Activated naive CD8-positive, alpha-beta T cell (primary cell): ENCODE results near the gene MSH3.
A peak's percentile ranks its signal among the peaks of the same experiment; 100 is the strongest.
"Not testable (repeated sequence)": the region's sequence is repeated elsewhere in the genome, so short reads cannot be mapped to it uniquely, and the experiment has no call there.

Experiments used
- H3K27ac Mint-ChIP-seq: one replicate; pipeline ENCODE4 v1.8.0; 2021; ENCODE audit warnings: mixed read lengths
- H3K27me3 Mint-ChIP-seq: one replicate; pipeline ENCODE4 v1.8.0; 2021; ENCODE audit warnings: mixed read lengths
- H3K36me3 Mint-ChIP-seq: one replicate; pipeline ENCODE4 v1.8.0; 2021; ENCODE audit warnings: mixed read lengths
- H3K4me1 Mint-ChIP-seq: one replicate; pipeline ENCODE4 v1.8.0; 2021; ENCODE audit warnings: low read depth, mixed read lengths
- H3K4me3 Mint-ChIP-seq: one replicate; pipeline ENCODE4 v1.8.0; 2021; ENCODE audit warnings: mild to moderate bottlenecking, mixed read lengths
- H3K9me3 Mint-ChIP-seq: one replicate; pipeline ENCODE4 v1.8.0; 2021; ENCODE audit warnings: low read depth, mixed read lengths

Gene MSH3

GRCh38 chr5:80870442-80870841 lies 216.0 kb downstream of the MSH3 start:
- Mint-ChIP-seq H3K4me1 (peaks cover 2% of the 10 kb centered on the region), H3K4me3 (no peak overlapping the region), H3K9me3 (no peaks in the 10 kb centered on the region), H3K27me3 (no peaks in the 10 kb centered on the region), H3K36me3 (peaks cover 29% of the 10 kb centered on the region), H3K27ac (no peak overlapping the region)

DNA sequence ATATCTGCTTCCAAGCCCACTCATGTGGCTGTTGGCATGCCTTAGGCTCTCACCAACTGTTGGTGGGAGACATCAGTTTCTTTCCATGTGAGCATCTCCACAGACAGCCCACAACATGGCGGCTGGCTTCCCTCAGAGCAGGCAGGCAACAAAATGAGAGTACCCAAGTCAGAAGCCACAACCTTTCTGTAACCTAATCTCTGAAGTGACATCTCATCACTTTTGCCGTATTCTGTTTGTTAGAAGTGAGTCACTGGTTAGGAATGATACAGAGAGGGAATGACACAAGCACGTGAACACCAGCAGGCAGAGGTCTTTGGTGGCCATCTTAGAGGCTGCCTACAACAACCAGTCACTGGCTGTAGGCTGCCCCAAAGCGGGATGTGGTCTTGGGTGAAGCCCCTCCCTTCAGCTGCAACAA lies 217.1 kb downstream of the MSH3 start:
- no peaks in the 10 kb centered on the region for H3K27me3 Mint-ChIP-seq
- no peak overlapping the region for H3K4me3 Mint-ChIP-seq
- peaks cover 27% of the 10 kb centered on the region for H3K36me3 Mint-ChIP-seq
- H3K9me3 Mint-ChIP-seq, result no peaks in the 10 kb centered on the region
- peak overlapping the region; percentile 3 for H3K27ac Mint-ChIP-seq
- no peaks in the 10 kb centered on the region for H3K4me1 Mint-ChIP-seq

- Mint-ChIP-seq H3K27me3 (no peaks in the 10 kb centered on the region), H3K4me1 (no peaks in the 10 kb centered on the region), H3K9me3 (no peaks in the 10 kb centered on the region), H3K4me3 (no peak overlapping the region), H3K36me3 (peaks cover 24% of the 10 kb centered on the region), H3K27ac (no peak overlapping the region)
Observed at GRCh38 chr5:80874162-80874561, 219.7 kb downstream of the MSH3 start.

DNA sequence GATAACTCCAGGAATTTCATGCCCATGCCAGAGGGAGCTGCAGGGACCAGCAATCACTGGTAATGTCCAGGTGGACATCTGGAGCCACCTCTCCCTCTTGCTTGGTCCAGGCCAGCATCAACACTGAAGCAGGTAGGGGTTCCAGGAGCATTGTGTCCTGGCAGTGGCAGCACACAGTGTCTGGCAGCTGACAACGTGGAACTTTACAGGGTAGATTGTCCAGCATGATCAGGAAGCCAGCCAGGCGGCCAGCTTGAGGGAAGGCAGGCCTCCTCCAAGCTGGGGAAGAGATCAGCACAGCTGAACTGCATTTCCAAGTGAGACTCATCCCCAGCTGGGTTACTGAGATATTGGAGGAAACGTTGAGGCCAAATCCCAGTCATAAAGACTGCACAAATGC lies 223.1 kb downstream of the MSH3 start:
- H3K4me1 Mint-ChIP-seq, result no peaks in the 10 kb centered on the region
- peaks cover 32% of the 10 kb centered on the region for H3K36me3 Mint-ChIP-seq
- no peaks in the 10 kb centered on the region for H3K9me3 Mint-ChIP-seq
- no peak overlapping the region for H3K27ac Mint-ChIP-seq
- H3K4me3 Mint-ChIP-seq, result no peak overlapping the region
- no peaks in the 10 kb centered on the region for H3K27me3 Mint-ChIP-seq

DNA sequence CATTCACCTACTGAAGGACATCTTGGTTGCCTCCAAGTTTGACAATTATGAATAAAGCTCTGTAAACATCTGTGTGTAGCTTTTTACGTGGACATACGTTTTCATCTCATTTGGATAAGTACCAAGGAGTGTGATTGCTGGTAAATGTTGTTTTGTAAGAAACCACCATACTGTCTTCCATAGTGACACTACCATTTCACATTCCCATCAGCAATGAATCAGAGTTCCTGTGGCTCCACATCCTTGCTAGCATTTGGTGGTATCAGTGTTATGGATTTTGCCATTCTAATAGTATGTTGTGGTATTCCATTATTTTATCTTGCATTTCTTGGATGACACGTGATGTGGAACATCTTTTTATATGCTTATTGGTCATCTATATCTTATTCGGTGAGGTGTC lies 227.3 kb downstream of the MSH3 start:
- Mint-ChIP-seq H3K4me3 (no peak overlapping the region), H3K27ac (no peak overlapping the region), H3K9me3 (no peaks in the 10 kb centered on the region), H3K27me3 (no peaks in the 10 kb centered on the region), H3K4me1 (peaks cover 13% of the 10 kb centered on the region), H3K36me3 (peaks cover 25% of the 10 kb centered on the region)

DNA sequence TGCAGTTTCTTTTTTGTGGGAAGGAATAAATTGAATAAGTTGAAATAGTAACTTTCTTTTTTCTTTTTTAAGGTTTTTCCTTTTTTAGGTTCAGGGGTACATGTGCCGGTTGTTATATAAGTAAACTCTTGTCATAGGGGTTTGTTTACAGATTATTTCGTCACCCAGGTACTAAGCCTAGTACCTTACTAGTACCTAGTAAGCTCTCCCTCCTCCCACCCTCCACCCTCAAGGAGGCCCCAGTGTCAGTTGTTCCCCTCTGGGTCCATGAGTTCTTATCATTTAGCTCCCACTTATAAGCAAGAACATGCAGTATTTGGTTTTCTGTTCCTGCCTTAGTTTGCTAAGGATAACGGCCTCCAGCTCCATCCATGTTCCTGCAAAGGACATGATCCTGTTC lies 228.9 kb downstream of the MSH3 start:
- not testable (repeated sequence) for H3K9me3 Mint-ChIP-seq, H3K27ac Mint-ChIP-seq, H3K27me3 Mint-ChIP-seq, H3K4me3 Mint-ChIP-seq
- peaks cover 13% of the 10 kb centered on the region for H3K4me1 Mint-ChIP-seq
- peaks cover 18% of the 10 kb centered on the region for H3K36me3 Mint-ChIP-seq

DNA sequence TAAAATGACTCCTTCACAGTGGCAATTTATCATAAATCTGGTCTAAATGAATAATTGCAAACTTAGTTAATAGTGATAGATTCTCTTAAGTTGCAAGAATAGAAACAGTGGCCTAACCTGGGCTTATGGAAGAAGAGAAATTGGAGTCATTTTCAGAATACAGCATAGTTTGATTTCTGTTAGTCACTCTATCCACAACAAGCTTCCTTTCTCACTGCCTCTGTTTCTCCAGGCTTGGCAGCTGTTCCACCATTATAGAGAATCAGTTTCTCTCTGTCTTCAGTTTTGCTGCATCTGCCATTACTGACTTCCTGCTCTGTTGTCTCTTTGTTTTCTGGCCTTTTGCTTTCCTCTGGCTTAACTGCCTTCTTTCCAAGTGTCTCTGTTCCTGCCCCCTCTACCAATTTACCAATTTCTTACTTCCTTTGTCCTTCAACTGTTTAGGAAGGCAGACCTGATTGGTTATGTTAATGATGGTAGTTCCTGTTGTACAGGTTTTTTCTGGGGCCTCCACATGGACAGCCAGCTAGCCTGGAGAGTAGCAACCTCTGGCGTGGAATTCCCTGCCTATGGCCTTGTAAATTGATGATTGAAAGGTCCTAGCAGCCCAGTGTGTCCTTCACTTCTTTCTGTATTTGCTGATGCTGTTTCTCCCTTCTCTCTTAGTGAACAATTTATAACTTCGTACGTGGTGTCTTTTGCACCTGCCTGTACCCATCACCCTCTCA lies 229.8 kb downstream of the MSH3 start:
- H3K9me3 Mint-ChIP-seq, result no peaks in the 10 kb centered on the region

DNA sequence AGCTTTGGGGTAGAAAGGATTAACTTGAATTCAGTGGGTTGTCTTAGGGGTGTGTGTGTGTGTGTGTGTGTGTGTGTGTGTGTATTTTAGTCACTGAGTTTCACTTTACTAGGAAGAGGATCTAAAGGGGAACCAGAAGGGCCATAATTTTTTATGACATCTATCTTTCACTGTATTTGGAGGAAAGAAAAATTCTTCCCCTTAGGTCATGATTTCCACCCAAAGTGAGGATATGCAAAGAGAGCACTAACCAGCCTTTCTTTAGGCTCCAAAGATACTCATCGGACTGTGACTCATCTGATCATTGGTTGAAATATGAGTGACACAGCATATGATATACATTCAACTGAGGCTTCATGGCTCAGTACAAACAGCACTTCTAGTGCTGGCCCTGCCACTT lies 230.5 kb downstream of the MSH3 start:
- Mint-ChIP-seq H3K27ac (peak overlapping the region; percentile 85), H3K9me3 (no peaks in the 10 kb centered on the region), H3K27me3 (no peaks in the 10 kb centered on the region), H3K4me3 (no peak overlapping the region), H3K36me3 (peaks cover 15% of the 10 kb centered on the region), H3K4me1 (peaks cover 13% of the 10 kb centered on the region)

More for the DNA sequence above, 229.8 kb downstream of the MSH3 start:
- H3K27me3 Mint-ChIP-seq, result no peaks in the 10 kb centered on the region
- peaks cover 15% of the 10 kb centered on the region for H3K36me3 Mint-ChIP-seq
- peaks cover 13% of the 10 kb centered on the region for H3K4me1 Mint-ChIP-seq
- H3K4me3 Mint-ChIP-seq, result no peak overlapping the region
- peak overlapping the region; percentile 85 for H3K27ac Mint-ChIP-seq

- H3K4me1 Mint-ChIP-seq, result peaks cover 13% of the 10 kb centered on the region
- H3K36me3 Mint-ChIP-seq, result peaks cover 14% of the 10 kb centered on the region
- no peaks in the 10 kb centered on the region for H3K27me3 Mint-ChIP-seq
- H3K27ac Mint-ChIP-seq, result peak overlapping the region; percentile 37
- H3K9me3 Mint-ChIP-seq, result no peaks in the 10 kb centered on the region
- no peak overlapping the region for H3K4me3 Mint-ChIP-seq
Observed at GRCh38 chr5:80885396-80886000, 231.0 kb downstream of the MSH3 start.

- H3K4me3 Mint-ChIP-seq, result no peak overlapping the region
- no peak overlapping the region for H3K27ac Mint-ChIP-seq
- H3K4me1 Mint-ChIP-seq, result no peaks in the 10 kb centered on the region
- H3K36me3 Mint-ChIP-seq, result peaks cover 12% of the 10 kb centered on the region
- no peaks in the 10 kb centered on the region for H3K9me3 Mint-ChIP-seq
- H3K27me3 Mint-ChIP-seq, result no peaks in the 10 kb centered on the region
Observed at GRCh38 chr5:80894083-80894482, 239.6 kb downstream of the MSH3 start.

DNA sequence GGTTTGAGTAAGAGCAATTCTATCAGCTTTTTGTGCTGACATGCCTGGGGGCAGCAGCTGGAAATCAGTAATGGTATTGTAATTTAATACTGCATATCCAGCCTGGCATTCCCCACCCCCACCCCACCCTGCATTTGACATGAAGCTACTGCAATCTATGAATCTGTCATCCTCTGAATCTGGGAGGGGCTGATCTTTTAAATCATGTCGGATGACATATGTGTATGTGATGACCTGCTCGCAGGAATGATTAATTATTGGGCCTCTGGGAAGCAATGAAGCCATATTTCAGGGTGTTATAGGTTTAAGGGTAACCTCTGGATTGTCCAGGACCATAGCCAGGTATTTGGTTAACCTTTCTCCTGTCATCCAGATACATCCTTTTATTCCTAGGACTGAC lies 241.1 kb downstream of the MSH3 start:
- peaks cover 17% of the 10 kb centered on the region for H3K36me3 Mint-ChIP-seq
- H3K4me3 Mint-ChIP-seq, result no peak overlapping the region
- no peaks in the 10 kb centered on the region for H3K27me3 Mint-ChIP-seq
- H3K4me1 Mint-ChIP-seq, result no peaks in the 10 kb centered on the region
- no peaks in the 10 kb centered on the region for H3K9me3 Mint-ChIP-seq
- no peak overlapping the region for H3K27ac Mint-ChIP-seq

GRCh38 chr5:80902624-80903023 lies 248.2 kb downstream of the MSH3 start:
- peaks cover 27% of the 10 kb centered on the region for H3K36me3 Mint-ChIP-seq
- not testable (repeated sequence) for H3K4me3 Mint-ChIP-seq, H3K27ac Mint-ChIP-seq, H3K27me3 Mint-ChIP-seq, H3K4me1 Mint-ChIP-seq
- peaks cover 13% of the 10 kb centered on the region for H3K9me3 Mint-ChIP-seq

GRCh38 chr5:80904533-80905187 lies 250.2 kb downstream of the MSH3 start:
- Mint-ChIP-seq H3K4me3 (no peak overlapping the region), H3K4me1 (no peaks in the 10 kb centered on the region), H3K9me3 (peaks cover 13% of the 10 kb centered on the region), H3K27me3 (no peaks in the 10 kb centered on the region), H3K27ac (no peak overlapping the region), H3K36me3 (peaks cover 25% of the 10 kb centered on the region)

DNA sequence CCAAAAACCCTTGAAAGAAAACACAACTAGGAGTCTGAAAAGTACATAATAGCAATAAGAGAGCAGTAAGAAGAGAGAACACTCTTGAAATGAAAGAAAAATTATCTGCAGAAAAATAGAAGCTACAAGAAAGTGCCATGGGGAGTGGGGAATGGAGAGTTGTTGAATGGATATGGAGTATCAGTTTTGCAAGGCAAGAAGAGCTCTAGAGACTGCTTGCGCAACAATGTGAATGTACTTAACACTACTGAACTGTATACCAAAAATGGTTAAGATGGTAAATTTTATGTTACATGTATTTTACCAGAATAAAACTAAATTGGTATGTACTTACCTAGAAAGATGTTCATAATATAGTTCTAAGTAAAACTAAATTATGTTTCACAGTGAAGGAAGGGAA lies 251.0 kb downstream of the MSH3 start:
- H3K36me3 Mint-ChIP-seq, result peaks cover 22% of the 10 kb centered on the region
- peaks cover 13% of the 10 kb centered on the region for H3K9me3 Mint-ChIP-seq
- H3K27ac Mint-ChIP-seq, result no peak overlapping the region
- H3K4me1 Mint-ChIP-seq, result no peaks in the 10 kb centered on the region
- H3K27me3 Mint-ChIP-seq, result no peaks in the 10 kb centered on the region
- H3K4me3 Mint-ChIP-seq, result no peak overlapping the region

DNA sequence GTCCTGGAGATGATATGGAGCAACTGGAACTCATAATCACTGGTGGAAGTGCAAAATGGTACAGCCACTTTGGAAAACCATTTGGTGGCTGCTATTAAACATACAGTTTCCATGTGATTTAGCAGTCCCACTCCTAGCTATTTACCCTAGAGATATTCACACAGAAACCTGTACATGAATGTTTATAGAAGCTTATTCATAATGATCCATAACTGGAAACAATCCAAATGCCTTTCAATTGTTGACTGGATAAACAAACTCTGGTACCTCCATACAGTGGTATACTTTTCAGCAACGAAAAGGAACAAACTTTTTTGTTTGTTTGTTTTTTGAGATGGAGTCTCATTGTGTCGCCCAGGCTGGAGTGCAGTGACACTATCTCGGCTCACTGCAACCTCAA lies 258.0 kb downstream of the MSH3 start:
- peaks cover 7% of the 10 kb centered on the region for H3K36me3 Mint-ChIP-seq

More for the DNA sequence above, 258.0 kb downstream of the MSH3 start:
- no peaks in the 10 kb centered on the region for H3K4me1 Mint-ChIP-seq
- H3K9me3 Mint-ChIP-seq, result peaks cover 5% of the 10 kb centered on the region
- no peak overlapping the region for H3K27ac Mint-ChIP-seq
- H3K4me3 Mint-ChIP-seq, result no peak overlapping the region
- no peaks in the 10 kb centered on the region for H3K27me3 Mint-ChIP-seq
